GM19438 (cell line): ENCODE results near the gene CSTPP1.
"Not testable (repeated sequence)": the region's sequence is repeated elsewhere in the genome, so short reads cannot be mapped to it uniquely, and the experiment has no call there.

ENCODE experiments used
- ATAC-seq: cut with Tn5 transposase; IDR thresholded peaks from one replicate; pipeline ENCODE4 v1.9.1; 2021; ENCODE audit warnings: low read depth; ENCODE audit not compliant: unreplicated experiment

CSTPP1 gene

GRCh38 chr11:47188259-47188658 is 251.7 kb downstream of the CSTPP1 start:
- ATAC-seq: no peak

- ATAC-seq: no peak
These were observed 252.7 kb downstream of the CSTPP1 start for GRCh38 chr11:47189100-47189834.

GRCh38 chr11:47191137-47191536 is 254.6 kb downstream of the CSTPP1 start:
- not testable (repeated sequence) for ATAC-seq

- ATAC-seq: no peak
These were observed 255.6 kb downstream of the CSTPP1 start for GRCh38 chr11:47192111-47192510.

- not testable (repeated sequence) for ATAC-seq
These were observed 261.6 kb downstream of the CSTPP1 start for GRCh38 chr11:47198161-47198560.

- ATAC-seq: no peak
These were observed 264.5 kb downstream of the CSTPP1 start for GRCh38 chr11:47201015-47201414.

GRCh38 chr11:47202576-47202975 is 266.0 kb downstream of the CSTPP1 start:
- ATAC-seq: no peak

- ATAC-seq: no peak
These were observed 268.1 kb downstream of the CSTPP1 start for GRCh38 chr11:47204637-47204989.

- ATAC-seq: not testable (repeated sequence)
These were observed 270.0 kb downstream of the CSTPP1 start for GRCh38 chr11:47206577-47206976.

GRCh38 chr11:47207459-47207858 is 270.9 kb downstream of the CSTPP1 start:
- no peak for ATAC-seq

GRCh38 chr11:47208008-47208552 is 271.5 kb downstream of the CSTPP1 start:
- ATAC-seq: not testable (repeated sequence)

- ATAC-seq: no peak
These were observed 272.1 kb downstream of the CSTPP1 start for GRCh38 chr11:47208628-47209027.
